Head of caudate nucleus (tissue), 42 donors: ENCODE results near the gene RSPRY1.

ENCODE experiments used
- DNase-seq, 42 donors: peaks; one replicate each; pipeline versions ENCODE4 v3.0.0 to v3.0.0-alpha.2; 2020 to 2021; ENCODE audit warnings: mixed read lengths in 7 of 42
- intact Hi-C: fragments of 100-400 bp; cut with DNase I; formaldehyde crosslinking; loops from one replicate; pipeline ENCODE4 v1.15.0; 2022

Gene RSPRY1

GRCh38 chr16:57149391-57149790, 36.7 kb upstream of the RSPRY1 start:
- intact Hi-C loops = loop anchor here (10.0 kb wide), 1 partner anchor 55 kb away; the partner anchor contains the start of gene CPNE2
- DNase-seq = peak in 2 of 42 donors; percentile 5 to 9

- DNase-seq = peak in 2 of 42 donors; percentile 13 to 35
- intact Hi-C loops = no loop called here
Observed at GRCh38 chr16:57150682-57151330, 35.3 kb upstream of the RSPRY1 start.

- intact Hi-C loops = no loop called here
- no peak for DNase-seq
Observed at GRCh38 chr16:57151369-57151768, 34.8 kb upstream of the RSPRY1 start.

- intact Hi-C loops = no loop called here
- DNase-seq = peak in 16 of 42 donors; percentile 29 to 79 (median 60)
Observed at GRCh38 chr16:57152096-57153093, 33.7 kb upstream of the RSPRY1 start.

GRCh38 chr16:57153841-57154240, 32.3 kb upstream of the RSPRY1 start:
- intact Hi-C loops = no loop called here
- no peak for DNase-seq

- no peak for DNase-seq
- intact Hi-C loops = no loop called here
Observed at GRCh38 chr16:57155702-57156350, 30.3 kb upstream of the RSPRY1 start.

- intact Hi-C loops = no loop called here
- DNase-seq = no peak
Observed at GRCh38 chr16:57156351-57156703, 29.8 kb upstream of the RSPRY1 start.

- no peak for DNase-seq
- intact Hi-C loops = no loop called here
Observed at GRCh38 chr16:57157533-57157932, 28.6 kb upstream of the RSPRY1 start.

- intact Hi-C loops = no loop called here
- no peak for DNase-seq
Observed at GRCh38 chr16:57159447-57159846, 26.7 kb upstream of the RSPRY1 start.

GRCh38 chr16:57163842-57164241, 22.3 kb upstream of the RSPRY1 start:
- no peak for DNase-seq
- intact Hi-C loops = loop anchor here (10.0 kb wide), 1 partner anchor 299 kb away; the partner anchor contains the start of gene SLC12A3

- no peak for DNase-seq
- intact Hi-C loops = loop anchor here (10.0 kb wide), 1 partner anchor 301 kb away; the partner anchor contains the start of gene SLC12A3
Observed at GRCh38 chr16:57165483-57165882, 20.6 kb upstream of the RSPRY1 start.

GRCh38 chr16:57165938-57166337, 20.2 kb upstream of the RSPRY1 start:
- intact Hi-C loops = loop anchor here (1.0 to 10.0 kb wide), 2 partner anchors 82 to 301 kb away; partner anchors contain the start of gene SLC12A3
- DNase-seq = no peak

- intact Hi-C loops = loop anchor here (1.0 to 10.0 kb wide), 2 partner anchors 82 to 302 kb away; partner anchors contain the start of gene SLC12A3
- no peak for DNase-seq
Observed at GRCh38 chr16:57166451-57166850, 19.7 kb upstream of the RSPRY1 start.

GRCh38 chr16:57166951-57167350, 19.2 kb upstream of the RSPRY1 start:
- peak in 1 of 42 donors; percentile 42 for DNase-seq
- intact Hi-C loops = loop anchor here (1.0 to 10.0 kb wide), 2 partner anchors 83 to 302 kb away; partner anchors contain the start of gene SLC12A3

- intact Hi-C loops = loop anchor here (10.0 kb wide), 1 partner anchor 303 kb away; the partner anchor contains the start of gene SLC12A3
- DNase-seq = no peak
Observed at GRCh38 chr16:57167538-57167937, 18.6 kb upstream of the RSPRY1 start.

- intact Hi-C loops = loop anchor here (10.0 kb wide), 1 partner anchor 303 kb away; the partner anchor contains the start of gene SLC12A3
- peak in 8 of 42 donors; percentile 40 to 76 (median 48) for DNase-seq
Observed at GRCh38 chr16:57167953-57168352, 18.2 kb upstream of the RSPRY1 start.

GRCh38 chr16:57169327-57169726, 16.8 kb upstream of the RSPRY1 start:
- intact Hi-C loops = loop anchor here (10.0 kb wide), 1 partner anchor 305 kb away; the partner anchor contains the start of gene SLC12A3
- DNase-seq = no peak

GRCh38 chr16:57172721-57173290, 13.3 kb upstream of the RSPRY1 start:
- DNase-seq = no peak
- intact Hi-C loops = no loop called here

GRCh38 chr16:57175896-57176295, 10.2 kb upstream of the RSPRY1 start:
- no peak for DNase-seq
- intact Hi-C loops = no loop called here
